ENCODE measurements around the gene MYBPH. TPM values are rescaled to one million over a fixed set of nuclear protein-coding genes. Genes with fewer than 3 reads are reported as not detected.
A peak's percentile ranks its signal among the peaks of the same experiment; 100 is the strongest.

Gene MYBPH
- total RNA-seq, 1 experiment from 2014 or later: not detected

- Mint-ChIP-seq H3K9me3 (ENCODE audit: unreplicated experiment) (no peaks in the 10 kb centered on the region), H3K27me3 (ENCODE audit: insufficient read depth, unreplicated experiment) (no peaks in the 10 kb centered on the region), H3K36me3 (ENCODE audit: insufficient read depth, unreplicated experiment) (no peaks in the 10 kb centered on the region), H3K27ac (ENCODE audit: low read depth, unreplicated experiment) (no peak overlapping the region), H3K4me3 (ENCODE audit: unreplicated experiment) (no peak overlapping the region), H3K4me1 (ENCODE audit: insufficient read depth, unreplicated experiment) (peaks cover 28% of the 10 kb centered on the region)
- no TSS peak for BruUV-seq (replicated peaks)
- intact Hi-C loops (cut with micrococcal nuclease): no loop called here
- DNase-seq (ENCODE audit: unreplicated experiment): no peak
- CTCF ChIA-PET: interaction anchor here (0.6 to 7.4 kb wide), 14 partner anchors 8 to 509 kb away, joined by 3 to 50 read pairs (median 6); partner anchors contain the start of gene ADORA1
- TF ChIP-seq CTCF (IDR thresholded peaks at IDR 0.05; ENCODE audit: unreplicated experiment): no peak
- POLR2A ChIA-PET: no interaction called here
Observed at GRCh38 chr1:203149188-203149840, 26.3 kb downstream of the MYBPH start.

DNA sequence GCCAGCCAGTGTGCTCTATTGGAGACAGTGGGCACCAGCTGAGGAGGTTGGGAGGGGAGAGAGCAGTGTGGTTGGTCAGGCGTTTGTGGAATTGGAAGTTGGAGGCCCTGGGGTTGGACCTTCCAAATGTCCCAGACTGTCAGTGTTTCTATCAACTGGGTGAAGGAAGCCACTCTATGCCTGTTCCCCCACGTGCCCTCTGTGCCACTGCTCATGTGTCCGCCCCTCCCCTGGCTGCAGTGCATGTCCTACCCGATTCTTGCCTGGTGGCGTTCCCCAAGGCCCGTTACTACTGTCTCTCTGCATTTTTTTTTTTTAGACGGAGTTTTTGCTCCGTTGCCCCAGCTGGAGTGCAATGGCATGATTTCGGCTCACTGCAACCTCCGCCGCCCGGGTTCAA, 27.0 kb downstream of the MYBPH start:
- Mint-ChIP-seq H3K4me1 (ENCODE audit: insufficient read depth, unreplicated experiment) (peaks cover 21% of the 10 kb centered on the region), H3K36me3 (ENCODE audit: insufficient read depth, unreplicated experiment) (no peaks in the 10 kb centered on the region), H3K27me3 (ENCODE audit: insufficient read depth, unreplicated experiment) (no peaks in the 10 kb centered on the region), H3K4me3 (ENCODE audit: unreplicated experiment) (no peak overlapping the region), H3K27ac (ENCODE audit: low read depth, unreplicated experiment) (no peak overlapping the region), H3K9me3 (ENCODE audit: unreplicated experiment) (no peaks in the 10 kb centered on the region)
- BruUV-seq (replicated peaks): no TSS peak
- POLR2A ChIA-PET: interaction anchor here (0.8 to 1.4 kb wide), 3 partner anchors 18 to 68 kb away, joined by 3 to 4 read pairs (median 4); no protein-coding TSS in a partner anchor
- DNase-seq (ENCODE audit: unreplicated experiment): no peak
- no peak for TF ChIP-seq CTCF (IDR thresholded peaks at IDR 0.05; ENCODE audit: unreplicated experiment)
- CTCF ChIA-PET: interaction anchor here (0.7 to 7.4 kb wide), 20 partner anchors 8 to 119 kb away, joined by 3 to 50 read pairs (median 5); partner anchors contain the start of gene ADORA1
- intact Hi-C loops (cut with micrococcal nuclease): no loop called here

GRCh38 chr1:203148127-203148526, 27.5 kb downstream of the MYBPH start:
- Mint-ChIP-seq H3K27ac (ENCODE audit: low read depth, unreplicated experiment) (no peak overlapping the region), H3K27me3 (ENCODE audit: insufficient read depth, unreplicated experiment) (no peaks in the 10 kb centered on the region), H3K4me3 (ENCODE audit: unreplicated experiment) (no peak overlapping the region), H3K36me3 (ENCODE audit: insufficient read depth, unreplicated experiment) (no peaks in the 10 kb centered on the region), H3K4me1 (ENCODE audit: insufficient read depth, unreplicated experiment) (peaks cover 16% of the 10 kb centered on the region), H3K9me3 (ENCODE audit: unreplicated experiment) (no peaks in the 10 kb centered on the region)
- peak; percentile 70 for TF ChIP-seq CTCF (IDR thresholded peaks at IDR 0.05; ENCODE audit: unreplicated experiment)
- intact Hi-C loops (cut with micrococcal nuclease): no loop called here
- BruUV-seq (replicated peaks): no TSS peak
- peak; percentile 68 for DNase-seq (ENCODE audit: unreplicated experiment)
- ChIA-PET CTCF (interaction anchor here (0.6 to 7.4 kb wide), 24 partner anchors 9 to 224 kb away, joined by 3 to 50 read pairs (median 4); partner anchors contain the start of genes ADORA1 and TMEM183A), POLR2A (interaction anchor here (0.8 to 1.6 kb wide), 4 partner anchors 13 to 68 kb away, joined by 3 to 4 read pairs (median 4); no protein-coding TSS in a partner anchor)

GRCh38 chr1:203147376-203147775, 28.2 kb downstream of the MYBPH start:
- H3K27me3 Mint-ChIP-seq (ENCODE audit: insufficient read depth, unreplicated experiment): no peaks in the 10 kb centered on the region
- CTCF ChIA-PET: interaction anchor here (0.6 to 7.4 kb wide), 20 partner anchors 9 to 140 kb away, joined by 3 to 50 read pairs (median 4); partner anchors contain the start of genes ADORA1 and TMEM183A

More at GRCh38 chr1:203147376-203147775, 28.2 kb downstream of the MYBPH start:
- H3K9me3 Mint-ChIP-seq (ENCODE audit: unreplicated experiment): no peaks in the 10 kb centered on the region
- BruUV-seq (replicated peaks): no TSS peak
- DNase-seq (ENCODE audit: unreplicated experiment): no peak
- H3K36me3 Mint-ChIP-seq (ENCODE audit: insufficient read depth, unreplicated experiment): no peaks in the 10 kb centered on the region
- POLR2A ChIA-PET: interaction anchor here (1.4 to 1.6 kb wide), 2 partner anchors 13 to 17 kb away, joined by 3 to 4 read pairs; no protein-coding TSS in a partner anchor
- H3K4me3 Mint-ChIP-seq (ENCODE audit: unreplicated experiment): no peak overlapping the region
- intact Hi-C loops (cut with micrococcal nuclease): no loop called here
- no peak for TF ChIP-seq CTCF (IDR thresholded peaks at IDR 0.05; ENCODE audit: unreplicated experiment)
- no peak overlapping the region for H3K27ac Mint-ChIP-seq (ENCODE audit: low read depth, unreplicated experiment)
- peaks cover 9% of the 10 kb centered on the region for H3K4me1 Mint-ChIP-seq (ENCODE audit: insufficient read depth, unreplicated experiment)
